ENCODE data around the gene ADCY10.

DNA sequence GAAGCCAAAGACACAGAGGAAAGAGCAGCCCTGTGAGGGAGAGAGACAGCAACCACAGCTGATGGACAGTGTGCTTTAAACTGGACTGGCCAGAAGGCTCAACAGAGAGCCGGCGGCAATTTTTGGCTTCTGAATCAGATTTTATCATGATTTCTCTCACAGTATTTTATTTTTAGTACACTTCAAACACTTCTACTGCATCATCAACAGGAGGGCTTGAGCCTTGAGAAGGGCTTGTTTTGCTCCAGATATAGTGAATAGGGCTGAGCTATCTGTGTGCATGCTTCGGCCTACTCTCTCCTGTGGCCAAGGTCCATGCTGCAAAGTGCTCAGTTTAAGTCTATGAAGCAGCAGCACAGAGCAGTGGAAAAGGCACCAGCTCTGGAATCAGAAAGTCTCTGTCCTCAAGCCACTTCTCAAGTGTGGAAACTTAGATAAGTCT is 33.3 kb downstream of the ADCY10 start:
- TF ChIP-seq, protein P1, sequence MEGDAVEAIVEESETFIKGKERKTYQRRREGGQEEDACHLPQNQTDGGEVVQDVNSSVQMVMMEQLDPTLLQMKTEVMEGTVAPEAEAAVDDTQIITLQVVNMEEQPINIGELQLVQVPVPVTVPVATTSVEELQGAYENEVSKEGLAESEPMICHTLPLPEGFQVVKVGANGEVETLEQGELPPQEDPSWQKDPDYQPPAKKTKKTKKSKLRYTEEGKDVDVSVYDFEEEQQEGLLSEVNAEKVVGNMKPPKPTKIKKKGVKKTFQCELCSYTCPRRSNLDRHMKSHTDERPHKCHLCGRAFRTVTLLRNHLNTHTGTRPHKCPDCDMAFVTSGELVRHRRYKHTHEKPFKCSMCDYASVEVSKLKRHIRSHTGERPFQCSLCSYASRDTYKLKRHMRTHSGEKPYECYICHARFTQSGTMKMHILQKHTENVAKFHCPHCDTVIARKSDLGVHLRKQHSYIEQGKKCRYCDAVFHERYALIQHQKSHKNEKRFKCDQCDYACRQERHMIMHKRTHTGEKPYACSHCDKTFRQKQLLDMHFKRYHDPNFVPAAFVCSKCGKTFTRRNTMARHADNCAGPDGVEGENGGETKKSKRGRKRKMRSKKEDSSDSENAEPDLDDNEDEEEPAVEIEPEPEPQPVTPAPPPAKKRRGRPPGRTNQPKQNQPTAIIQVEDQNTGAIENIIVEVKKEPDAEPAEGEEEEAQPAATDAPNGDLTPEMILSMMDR (conservative IDR thresholded peaks at IDR 0.05; ENCODE audit: low read depth, low read length), result no peak
- TF ChIP-seq MAZ (IDR thresholded peaks at IDR 0.05; ENCODE audit: borderline replicate concordance, low read depth, low read length) (no peak), RAD21 (IDR thresholded peaks at IDR 0.05; ENCODE audit: low read length) (no peak), CEBPB (IDR thresholded peaks at IDR 0.05; ENCODE audit: low read depth, low read length) (no peak), RCOR1 (IDR thresholded peaks at IDR 0.05; ENCODE audit: insufficient replicate concordance, low read length) (no peak), POLR2A (IDR thresholded peaks at IDR 0.05; ENCODE audit: low read depth, low read length) (no peak), RFX5 (IDR thresholded peaks at IDR 0.05; ENCODE audit: low read depth, low read length) (no peak), CHD1 (IDR thresholded peaks at IDR 0.05; ENCODE audit: low read depth, low read length) (no peak), FOS (IDR thresholded peaks at IDR 0.05; ENCODE audit: low read depth, low read length) (no peak)

Measured in IMR-90 (cell line).